PC-9 (cell line): ENCODE measurements around the gene LTO1. TPM values are rescaled to one million over a fixed set of nuclear protein-coding genes. Genes with fewer than 3 reads are reported as not detected.

Experiments
- BruUV-seq: library from RNA; stranded (reverse); fragments of 400-500 nt; replicated peaks from 2 replicates; lab custom pipeline; 2021; lab: Mats Ljungman, UMichigan
- CTCF ChIA-PET: fragments of 300-600 bp; sonication (Branson Sonifier 250); formaldehyde crosslinking; loops from one replicate; lab custom pipeline; 2022; ENCODE audit warnings: antibody characterized with exemption; lab: Charles Lee
- POLR2A ChIA-PET: fragments of 300-600 bp; sonication (Branson Sonifier 250); formaldehyde crosslinking; loops from one replicate; lab custom pipeline; 2022; ENCODE audit warnings: antibody characterized with exemption; ENCODE audit not compliant: unreplicated experiment; lab: Charles Lee
- DNase-seq, 2 experiments: peaks; one replicate each; pipeline versions ENCODE4 v3.0.0 to v3.0.0-alpha.2; 2015 to 2022; ENCODE audit warnings: mixed read lengths in 1 of 2
- H2AFZ ChIP-seq: fragments of 200-600 bp; sonication (generic); 2 replicates; pipeline ENCODE4 v1.8.1; 2017; ENCODE audit warnings: antibody characterized with exemption
- H3F3A ChIP-seq: fragments of 200-600 bp; sonication (generic); 2 replicates; pipeline ENCODE4 v1.8.1; 2017; ENCODE audit warnings: antibody characterized with exemption, mild to moderate bottlenecking, low read depth; ENCODE audit not compliant: insufficient read depth
- H3K27ac ChIP-seq: fragments of 200-600 bp; sonication (generic); 2 replicates; pipeline ENCODE4 v1.6.1; 2016; ENCODE audit warnings: mixed run types
- H3K27me3 ChIP-seq: fragments of 200-600 bp; sonication (generic); 2 replicates; pipeline ENCODE4 v1.6.1; 2016; ENCODE audit warnings: low read depth, mixed run types; ENCODE audit not compliant: insufficient read depth
- H3K36me3 ChIP-seq: fragments of 200-600 bp; sonication (generic); 2 replicates; pipeline ENCODE4 v1.6.1; 2016; ENCODE audit warnings: low read depth, mixed run types
- H3K4me1 ChIP-seq: fragments of 200-600 bp; sonication (generic); replicated peaks from 2 replicates; pipeline ENCODE4 v1.6.1; 2016; ENCODE audit warnings: mixed run types; ENCODE audit not compliant: insufficient read depth
- H3K4me2 ChIP-seq: fragments of 200-600 bp; sonication (generic); 2 replicates; pipeline ENCODE4 v1.6.1; 2017; ENCODE audit warnings: mixed run types
- H3K4me3 ChIP-seq: fragments of 200-600 bp; sonication (generic); 2 replicates; pipeline ENCODE4 v1.6.1; 2016; ENCODE audit warnings: mixed run types
- H3K79me2 ChIP-seq: fragments of 200-600 bp; sonication (generic); 2 replicates; pipeline ENCODE4 v1.6.1; 2017; ENCODE audit warnings: low read depth, mixed run types
- H3K9me2 ChIP-seq: fragments of 200-600 bp; sonication (generic); 2 replicates; pipeline ENCODE4 v1.8.1; 2017; ENCODE audit warnings: mild to moderate bottlenecking; ENCODE audit not compliant: insufficient read depth
- H3K9me3 ChIP-seq: fragments of 200-600 bp; sonication (generic); 2 replicates; pipeline ENCODE4 v1.8.1; 2016; ENCODE audit warnings: low read depth; ENCODE audit not compliant: insufficient read depth
- H4K20me1 ChIP-seq: fragments of 200-600 bp; sonication (generic); 2 replicates; pipeline ENCODE4 v1.8.1; 2017; ENCODE audit not compliant: insufficient read depth
- EZH2 ChIP-seq: fragments of 200-600 bp; sonication (generic); IDR thresholded peaks from 2 replicates; pipeline ENCODE4 v1.8.0; 2017; ENCODE audit warnings: antibody characterized with exemption, low read depth
- intact Hi-C: fragments of 100-400 bp; cut with micrococcal nuclease; formaldehyde crosslinking; loops from one replicate; pipeline ENCODE4 v1.10.0; 2022; ENCODE audit not compliant: unreplicated experiment
- total RNA-seq: library from RNA; stranded (reverse); gene quantifications from 2 replicates; pipeline ENCODE4 v1.2.3, GENCODE V29; 2021
- TF ChIP-seq, protein P1 (sequence below): fragments of 200-600 bp; sonication (generic); conservative IDR thresholded peaks from 2 replicates; pipeline ENCODE4 v1.6.1; 2017; ENCODE audit warnings: mixed run types, antibody characterized with exemption, mild to moderate bottlenecking, moderate library complexity

Gene LTO1
- total RNA-seq, 1 experiment from 2014 or later = 41.1 TPM

DNA sequence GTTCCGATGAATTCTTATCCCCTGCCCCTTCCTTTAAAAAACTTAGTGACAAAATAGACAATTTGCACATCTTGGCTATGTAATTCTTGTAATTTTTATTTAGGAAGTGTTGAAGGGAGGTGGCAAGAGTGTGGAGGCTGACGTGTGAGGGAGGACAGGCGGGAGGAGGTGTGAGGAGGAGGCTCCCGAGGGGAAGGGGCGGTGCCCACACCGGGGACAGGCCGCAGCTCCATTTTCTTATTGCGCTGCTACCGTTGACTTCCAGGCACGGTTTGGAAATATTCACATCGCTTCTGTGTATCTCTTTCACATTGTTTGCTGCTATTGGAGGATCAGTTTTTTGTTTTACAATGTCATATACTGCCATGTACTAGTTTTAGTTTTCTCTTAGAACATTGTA lies 22.2 kb downstream of the LTO1 start:
- Histone ChIP-seq H3K4me2 (no peak overlapping the region), H3K27ac (no peak overlapping the region)
- POLR2A ChIA-PET = no interaction called here

DNA sequence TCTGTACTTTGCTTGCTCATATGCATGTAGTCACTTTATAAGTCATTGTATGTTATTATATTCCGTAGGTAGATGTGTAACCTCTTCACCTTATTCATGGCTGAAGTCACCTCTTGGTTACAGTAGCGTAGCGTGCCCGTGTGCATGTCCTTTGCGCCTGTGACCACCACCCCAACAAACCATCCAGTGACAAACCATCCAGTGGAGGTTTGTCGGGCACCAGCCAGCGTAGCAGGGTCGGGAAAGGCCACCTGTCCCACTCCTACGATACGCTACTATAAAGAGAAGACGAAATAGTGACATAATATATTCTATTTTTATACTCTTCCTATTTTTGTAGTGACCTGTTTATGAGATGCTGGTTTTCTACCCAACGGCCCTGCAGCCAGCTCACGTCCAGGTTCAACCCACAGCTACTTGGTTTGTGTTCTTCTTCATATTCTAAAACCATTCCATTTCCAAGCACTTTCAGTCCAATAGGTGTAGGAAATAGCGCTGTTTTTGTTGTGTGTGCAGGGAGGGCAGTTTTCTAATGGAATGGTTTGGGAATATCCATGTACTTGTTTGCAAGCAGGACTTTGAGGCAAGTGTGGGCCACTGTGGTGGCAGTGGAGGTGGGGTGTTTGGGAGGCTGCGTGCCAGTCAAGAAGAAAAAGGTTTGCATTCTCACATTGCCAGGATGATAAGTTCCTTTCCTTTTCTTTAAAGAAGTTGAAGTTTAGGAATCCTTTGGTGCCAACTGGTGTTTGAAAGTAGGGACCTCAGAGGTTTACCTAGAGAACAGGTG lies 23.1 kb downstream of the LTO1 start:
- peaks cover 18% of the 10 kb centered on the region for H3K4me1 ChIP-seq
- no peaks in the 10 kb centered on the region for H3K9me3 ChIP-seq
- ChIA-PET POLR2A (interaction anchor here (0.7 kb wide), 1 partner anchor 832 kb away, joined by 7 read pairs; no protein-coding TSS in a partner anchor), CTCF (no interaction called here)
- H3K27me3 ChIP-seq = no peaks in the 10 kb centered on the region
- no peak for TF ChIP-seq EZH2
- TF ChIP-seq, protein P1, sequence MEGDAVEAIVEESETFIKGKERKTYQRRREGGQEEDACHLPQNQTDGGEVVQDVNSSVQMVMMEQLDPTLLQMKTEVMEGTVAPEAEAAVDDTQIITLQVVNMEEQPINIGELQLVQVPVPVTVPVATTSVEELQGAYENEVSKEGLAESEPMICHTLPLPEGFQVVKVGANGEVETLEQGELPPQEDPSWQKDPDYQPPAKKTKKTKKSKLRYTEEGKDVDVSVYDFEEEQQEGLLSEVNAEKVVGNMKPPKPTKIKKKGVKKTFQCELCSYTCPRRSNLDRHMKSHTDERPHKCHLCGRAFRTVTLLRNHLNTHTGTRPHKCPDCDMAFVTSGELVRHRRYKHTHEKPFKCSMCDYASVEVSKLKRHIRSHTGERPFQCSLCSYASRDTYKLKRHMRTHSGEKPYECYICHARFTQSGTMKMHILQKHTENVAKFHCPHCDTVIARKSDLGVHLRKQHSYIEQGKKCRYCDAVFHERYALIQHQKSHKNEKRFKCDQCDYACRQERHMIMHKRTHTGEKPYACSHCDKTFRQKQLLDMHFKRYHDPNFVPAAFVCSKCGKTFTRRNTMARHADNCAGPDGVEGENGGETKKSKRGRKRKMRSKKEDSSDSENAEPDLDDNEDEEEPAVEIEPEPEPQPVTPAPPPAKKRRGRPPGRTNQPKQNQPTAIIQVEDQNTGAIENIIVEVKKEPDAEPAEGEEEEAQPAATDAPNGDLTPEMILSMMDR = no peak
- H3K4me2 ChIP-seq = no peak overlapping the region
- TSS peak; percentile 10 for BruUV-seq
- peaks cover 55% of the 10 kb centered on the region for H3K36me3 ChIP-seq
- H3K79me2 ChIP-seq = peaks cover 35% of the 10 kb centered on the region
- no peak overlapping the region for H2AFZ ChIP-seq
- no peaks in the 10 kb centered on the region for H3K9me2 ChIP-seq
- intact Hi-C loops = no loop called here
- no peak overlapping the region for H3K27ac ChIP-seq
- DNase-seq = no peak
- peaks cover 88% of the 10 kb centered on the region for H3F3A ChIP-seq
- H3K4me3 ChIP-seq = no peak overlapping the region
- H4K20me1 ChIP-seq = peaks cover 75% of the 10 kb centered on the region

More for the DNA sequence above, 22.2 kb downstream of the LTO1 start:
- Histone ChIP-seq H3F3A (peaks cover 78% of the 10 kb centered on the region), H4K20me1 (peaks cover 66% of the 10 kb centered on the region), H3K4me1 (peaks cover 18% of the 10 kb centered on the region), H3K79me2 (peaks cover 25% of the 10 kb centered on the region), H2AFZ (no peak overlapping the region), H3K9me3 (no peaks in the 10 kb centered on the region), H3K27me3 (no peaks in the 10 kb centered on the region), H3K9me2 (no peaks in the 10 kb centered on the region), H3K36me3 (peaks cover 45% of the 10 kb centered on the region), H3K4me3 (no peak overlapping the region)
- intact Hi-C loops = no loop called here
- BruUV-seq = no TSS peak
- CTCF ChIA-PET = no interaction called here
- DNase-seq = no peak
- TF ChIP-seq, protein P1 = no peak
- no peak for TF ChIP-seq EZH2

DNA sequence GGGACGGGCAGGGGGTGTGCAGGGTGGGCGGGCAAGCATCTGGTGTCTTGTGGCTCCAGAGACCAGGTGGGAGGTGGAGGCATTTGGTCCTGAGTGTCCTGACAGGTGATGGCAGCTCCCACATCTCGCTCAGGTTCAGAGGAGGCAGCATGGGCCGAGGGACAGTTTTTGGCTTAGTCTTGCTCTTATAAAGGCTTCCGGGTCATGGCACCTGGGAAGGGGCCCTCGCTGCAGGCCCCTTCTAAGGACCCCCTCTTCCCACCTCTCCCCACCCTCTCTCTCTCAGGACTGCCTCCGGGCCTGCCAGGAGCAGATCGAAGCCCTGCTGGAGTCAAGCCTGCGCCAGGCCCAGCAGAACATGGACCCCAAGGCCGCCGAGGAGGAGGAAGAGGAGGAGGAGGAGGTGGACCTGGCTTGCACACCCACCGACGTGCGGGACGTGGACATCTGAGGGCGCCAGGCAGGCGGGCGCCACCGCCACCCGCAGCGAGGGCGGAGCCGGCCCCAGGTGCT lies 24.3 kb downstream of the LTO1 start:
- H3K79me2 ChIP-seq = peaks cover 46% of the 10 kb centered on the region
- CTCF ChIA-PET = no interaction called here

More for the DNA sequence above, 24.3 kb downstream of the LTO1 start:
- Histone ChIP-seq H3K4me3 (no peak overlapping the region), H3K4me1 (peaks cover 18% of the 10 kb centered on the region), H3K9me2 (no peaks in the 10 kb centered on the region), H3K36me3 (peaks cover 64% of the 10 kb centered on the region), H2AFZ (no peak overlapping the region), H3F3A (peaks cover 99% of the 10 kb centered on the region), H3K9me3 (no peaks in the 10 kb centered on the region), H3K27ac (no peak overlapping the region), H3K4me2 (no peak overlapping the region), H3K27me3 (no peaks in the 10 kb centered on the region), H4K20me1 (peaks cover 87% of the 10 kb centered on the region)
- no TSS peak for BruUV-seq
- no peak for DNase-seq
- POLR2A ChIA-PET = no interaction called here
- TF ChIP-seq EZH2 = no peak
- TF ChIP-seq, protein P1 = no peak
- intact Hi-C loops = no loop called here
